Caki2 (cell line): ENCODE data around the gene UBE2E1. TPM values are rescaled to one million over a fixed set of nuclear protein-coding genes. Genes with fewer than 3 reads are reported as not detected.
"Not testable (repeated sequence)": the region's sequence is repeated elsewhere in the genome, so short reads cannot be mapped to it uniquely, and the experiment has no call there.

Experiments used
- DNase-seq: peaks from one replicate; pipeline ENCODE4 v3.0.0-alpha.2; 2015; ENCODE audit warnings: low read depth
- in situ Hi-C: cut with HindIII; loops from 2 replicates; pipeline ENCODE4 v1.10.0; 2016; ENCODE audit warnings: low sequenced_read_pairs, low pct_unique_long_range_greater_than_20kb, mixed read lengths
- total RNA-seq: library from RNA; depleted of rRNA; stranded (reverse); fragments of >200 nt; shearing (Covaris generic); gene quantifications from 2 replicates; pipeline ENCODE4 v1.2.3, GENCODE V29; 2014; ENCODE audit warnings: low replicate concordance; rRNA removed

Gene UBE2E1
- total RNA-seq, 1 experiment from 2014 or later, result 80.2 TPM

- in situ Hi-C loops, DNase-seq: not testable (repeated sequence)
Measured at GRCh38 chr3:23918331-23918730, 112.6 kb downstream of the UBE2E1 start.

- in situ Hi-C loops, result no loop called here
- no peak for DNase-seq
Measured at GRCh38 chr3:23919628-23920027, 113.9 kb downstream of the UBE2E1 start.

- no peak for DNase-seq
- in situ Hi-C loops, result no loop called here
Measured at GRCh38 chr3:23920151-23920655, 114.4 kb downstream of the UBE2E1 start.

- no peak for DNase-seq
- in situ Hi-C loops, result no loop called here
Measured at GRCh38 chr3:23921052-23921511, 115.3 kb downstream of the UBE2E1 start.

GRCh38 chr3:23923786-23924185 lies 118.0 kb downstream of the UBE2E1 start:
- peak; percentile 83 for DNase-seq
- in situ Hi-C loops, result no loop called here

GRCh38 chr3:23926246-23926645 lies 120.5 kb downstream of the UBE2E1 start:
- in situ Hi-C loops, result no loop called here
- DNase-seq, result no peak

- no peak for DNase-seq
- in situ Hi-C loops, result no loop called here
Measured at GRCh38 chr3:23926736-23927135, 121.0 kb downstream of the UBE2E1 start.

GRCh38 chr3:23928524-23928923 lies 122.8 kb downstream of the UBE2E1 start:
- DNase-seq, result peak; percentile 65
- in situ Hi-C loops, result no loop called here

GRCh38 chr3:23931597-23931996 lies 125.8 kb downstream of the UBE2E1 start:
- in situ Hi-C loops, result no loop called here
- DNase-seq, result no peak

GRCh38 chr3:23932571-23932970 lies 126.8 kb downstream of the UBE2E1 start:
- in situ Hi-C loops, result no loop called here
- no peak for DNase-seq

- in situ Hi-C loops, result no loop called here
- no peak for DNase-seq
Measured at GRCh38 chr3:23934253-23934652, 128.5 kb downstream of the UBE2E1 start.

GRCh38 chr3:23937296-23937695 lies 131.5 kb downstream of the UBE2E1 start:
- in situ Hi-C loops, result no loop called here
- DNase-seq, result no peak

- in situ Hi-C loops, result no loop called here
- DNase-seq, result no peak
Measured at GRCh38 chr3:23938688-23939087, 132.9 kb downstream of the UBE2E1 start.

- no peak for DNase-seq
- in situ Hi-C loops, result no loop called here
Measured at GRCh38 chr3:23940775-23941174, 135.0 kb downstream of the UBE2E1 start.

Other genes with a start within 250 kb of the UBE2E1 start
- 11.4 and 14.3 TPM in 2 replicates for gene NKIRAS1, start 111.0 kb downstream of the UBE2E1 start, total RNA-seq
- 3,923 and 4,358 TPM in 2 replicates for gene RPL15, start 111.2 kb downstream of the UBE2E1 start, total RNA-seq
- 3.7 and 9.3 TPM in 2 replicates for gene NR1D2, start 139.3 kb downstream of the UBE2E1 start, total RNA-seq